Fibroblast of the aortic adventitia (primary cell): Measurements from ENCODE around the gene KLHL29. TPM values are rescaled to one million over a fixed set of nuclear protein-coding genes. Genes with fewer than 3 reads are reported as not detected.

ENCODE experiments used
- DNase-seq: peaks from one replicate; pipeline ENCODE4 v3.0.0-alpha.2; 2010; ENCODE audit warnings: low read depth
- H3K4me3 ChIP-seq: 2 replicates; pipeline ENCODE4 v1.5.1; 2011; ENCODE audit warnings: low read depth, mild to moderate bottlenecking, control low read depth, low read length, moderate library complexity
- CTCF ChIP-seq: IDR thresholded peaks from 2 replicates; pipeline ENCODE4 v1.5.1; 2011; ENCODE audit warnings: mild to moderate bottlenecking, low read length, control low read depth, inconsistent platforms; ENCODE audit not compliant: insufficient read depth
- total RNA-seq: library from RNA; depleted of rRNA; stranded (reverse); fragments of >200 nt; gene quantifications from 2 replicates; pipeline ENCODE4 v1.2.3, GENCODE V29; 2012; ENCODE audit warnings: low replicate concordance

Gene KLHL29
- total RNA-seq, 1 donor: 4.7 TPM

GRCh38 chr2:23680951-23681350 lies 296.0 kb downstream of the KLHL29 start:
- no peak for TF ChIP-seq CTCF
- no peak overlapping the region for H3K4me3 ChIP-seq
- no peak for DNase-seq

- no peak overlapping the region for H3K4me3 ChIP-seq
- no peak for TF ChIP-seq CTCF
- DNase-seq: no peak
Observed at GRCh38 chr2:23681356-23682140, 296.6 kb downstream of the KLHL29 start.

- DNase-seq: no peak
- no peak overlapping the region for H3K4me3 ChIP-seq
- TF ChIP-seq CTCF: no peak
Observed at GRCh38 chr2:23682481-23682880, 297.5 kb downstream of the KLHL29 start.

GRCh38 chr2:23683001-23683400 lies 298.0 kb downstream of the KLHL29 start:
- no peak for DNase-seq

GRCh38 chr2:23684395-23685176 lies 299.6 kb downstream of the KLHL29 start:
- TF ChIP-seq CTCF: no peak
- no peak for DNase-seq
- H3K4me3 ChIP-seq: no peak overlapping the region

More at GRCh38 chr2:23683001-23683400, 298.0 kb downstream of the KLHL29 start:
- no peak for TF ChIP-seq CTCF
- no peak overlapping the region for H3K4me3 ChIP-seq

- DNase-seq: no peak
- no peak overlapping the region for H3K4me3 ChIP-seq
- TF ChIP-seq CTCF: no peak
Observed at GRCh38 chr2:23685181-23685580, 300.2 kb downstream of the KLHL29 start.
